ES-I3 (cell line): ENCODE results near the gene NEK7.
"Not testable (repeated sequence)": the region's sequence is repeated elsewhere in the genome, so short reads cannot be mapped to it uniquely, and the experiment has no call there.

Experiments
- H3K36me3 ChIP-seq: 2 replicates; pipeline ENCODE4 v1.6.1; 2013; ENCODE audit warnings: mild to moderate bottlenecking, low read length, control low read depth, moderate library complexity; ENCODE audit not compliant: insufficient read depth
- H3K4me1 ChIP-seq: 2 replicates; pipeline ENCODE4 v1.6.1; 2013; ENCODE audit warnings: mild to moderate bottlenecking, control low read depth, low read length; ENCODE audit not compliant: insufficient read depth
- H3K9ac ChIP-seq: 2 replicates; pipeline ENCODE4 v1.6.1; 2013; ENCODE audit warnings: low read depth, mild to moderate bottlenecking, low read length, moderate library complexity
- H3K9me3 ChIP-seq: 2 replicates; pipeline ENCODE4 v1.6.1; 2013; ENCODE audit warnings: mild to moderate bottlenecking, low read length, moderate library complexity; ENCODE audit not compliant: control insufficient read depth, insufficient read depth

The NEK7 gene

DNA sequence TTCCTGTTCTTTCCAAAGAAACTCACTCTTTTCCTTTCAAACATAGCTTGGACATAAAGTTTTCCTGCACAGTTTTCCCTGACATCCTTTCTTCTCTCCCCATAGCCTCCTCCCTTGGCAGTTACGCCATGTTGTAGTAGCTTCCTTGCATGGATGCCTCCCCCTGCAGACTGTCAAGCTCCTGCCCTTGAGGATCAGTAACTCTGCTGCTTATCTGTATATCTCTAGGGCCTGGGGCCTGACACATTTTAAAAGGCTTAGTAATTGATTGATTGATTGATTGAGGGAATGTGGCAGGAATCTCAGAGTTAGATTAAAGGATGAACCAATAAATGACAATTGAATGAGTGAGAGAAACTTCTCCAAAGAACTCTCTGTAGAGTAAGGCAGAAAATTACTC is 143.7 kb downstream of the NEK7 start:
- Histone ChIP-seq H3K9ac (no peak overlapping the region), H3K36me3 (no peaks in the 10 kb centered on the region), H3K9me3 (no peaks in the 10 kb centered on the region), H3K4me1 (no peaks in the 10 kb centered on the region)

DNA sequence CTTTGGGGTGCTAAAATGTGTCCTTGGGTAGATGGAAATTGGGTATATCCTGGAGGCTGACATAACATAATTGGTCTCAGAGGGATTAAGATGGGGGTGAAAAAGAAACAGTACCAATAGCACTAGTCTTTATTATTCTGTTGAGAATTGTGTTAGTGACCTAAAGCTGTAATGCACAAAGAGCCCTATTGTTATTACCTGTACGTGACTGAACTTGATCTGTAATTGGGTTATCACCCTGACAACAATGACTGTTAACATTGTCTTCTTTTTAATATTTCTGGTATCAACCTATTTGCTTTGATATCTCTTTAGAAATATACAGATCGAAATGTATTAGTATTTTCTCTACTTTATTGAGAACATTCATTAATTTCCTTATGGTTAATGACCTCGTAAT is 147.6 kb downstream of the NEK7 start:
- Histone ChIP-seq H3K9me3 (no peaks in the 10 kb centered on the region), H3K9ac (no peak overlapping the region), H3K36me3 (no peaks in the 10 kb centered on the region), H3K4me1 (no peaks in the 10 kb centered on the region)

GRCh38 chr1:198314817-198315216 is 158.0 kb downstream of the NEK7 start:
- H3K36me3 ChIP-seq, H3K9me3 ChIP-seq: not testable (repeated sequence)
- Histone ChIP-seq H3K9ac (0 out of 2 replicates have a peak overlapping the region, but pooled peaks have one; percentile 16), H3K4me1 (peaks cover 12% of the 10 kb centered on the region; the same call in 1 of the 2 replicates)

GRCh38 chr1:198315331-198315730 is 158.5 kb downstream of the NEK7 start:
- not testable (repeated sequence) for H3K9ac ChIP-seq, H3K36me3 ChIP-seq, H3K9me3 ChIP-seq
- H3K4me1 ChIP-seq, result peaks cover 12% of the 10 kb centered on the region; the same call in 1 of the 2 replicates

- Histone ChIP-seq H3K9me3 (no peaks in the 10 kb centered on the region), H3K4me1 (peaks cover 16% of the 10 kb centered on the region; the same call in 1 of the 2 replicates), H3K36me3 (no peaks in the 10 kb centered on the region), H3K9ac (no peak overlapping the region)
Measured at GRCh38 chr1:198316546-198317100, 159.8 kb downstream of the NEK7 start.

DNA sequence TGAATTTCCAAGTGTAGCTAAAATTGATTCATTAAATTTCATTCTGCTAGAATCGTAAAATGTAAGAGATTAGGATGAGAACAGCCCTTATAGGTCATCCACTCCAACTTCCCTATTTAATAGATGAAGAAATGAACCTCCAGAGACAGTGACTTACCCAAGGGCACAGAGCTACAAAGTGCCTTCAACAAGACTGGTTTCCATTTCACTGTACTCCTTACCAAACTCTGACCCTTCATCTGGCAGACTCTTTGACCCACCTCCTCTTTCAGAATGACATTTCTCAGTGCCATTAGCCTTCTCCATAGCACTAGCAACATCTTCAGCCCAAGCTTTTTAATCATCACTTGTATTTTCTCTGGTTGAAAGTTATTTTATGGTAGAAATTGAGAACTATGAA is 161.3 kb downstream of the NEK7 start:
- Histone ChIP-seq H3K9ac (no peak overlapping the region), H3K4me1 (peaks cover 16% of the 10 kb centered on the region; the same call in 1 of the 2 replicates), H3K36me3 (no peaks in the 10 kb centered on the region), H3K9me3 (no peaks in the 10 kb centered on the region)

GRCh38 chr1:198320759-198321158 is 164.0 kb downstream of the NEK7 start:
- no peak overlapping the region for H3K9ac ChIP-seq
- no peaks in the 10 kb centered on the region for H3K36me3 ChIP-seq
- peaks cover 13% of the 10 kb centered on the region; the same call in 1 of the 2 replicates for H3K4me1 ChIP-seq
- H3K9me3 ChIP-seq, result no peaks in the 10 kb centered on the region

DNA sequence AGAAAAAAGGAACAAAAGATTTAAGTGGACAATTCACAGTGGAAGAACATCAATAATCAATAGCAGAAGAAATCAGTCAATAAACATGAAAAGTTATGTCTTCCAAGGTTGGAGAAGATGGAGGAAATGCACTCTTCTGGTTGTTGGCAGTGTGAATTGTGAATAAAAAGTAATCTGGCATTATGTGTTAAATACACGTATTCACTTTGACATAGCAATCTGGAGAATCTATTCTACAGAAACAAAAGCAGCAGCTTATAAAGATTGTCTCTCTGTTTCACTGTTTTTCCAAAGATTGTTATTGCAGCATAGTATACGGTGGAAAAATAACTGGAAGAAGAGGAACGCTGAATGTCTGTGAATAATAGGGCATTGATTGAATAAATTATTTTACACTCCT is 169.4 kb downstream of the NEK7 start:
- no peaks in the 10 kb centered on the region for H3K9me3 ChIP-seq
- no peak overlapping the region for H3K9ac ChIP-seq
- no peaks in the 10 kb centered on the region for H3K36me3 ChIP-seq
- H3K4me1 ChIP-seq, result no peaks in the 10 kb centered on the region

- H3K4me1 ChIP-seq, result no peaks in the 10 kb centered on the region
- H3K9ac ChIP-seq, result no peak overlapping the region
- no peaks in the 10 kb centered on the region for H3K36me3 ChIP-seq
- no peaks in the 10 kb centered on the region for H3K9me3 ChIP-seq
Measured at GRCh38 chr1:198326915-198327314, 170.1 kb downstream of the NEK7 start.

DNA sequence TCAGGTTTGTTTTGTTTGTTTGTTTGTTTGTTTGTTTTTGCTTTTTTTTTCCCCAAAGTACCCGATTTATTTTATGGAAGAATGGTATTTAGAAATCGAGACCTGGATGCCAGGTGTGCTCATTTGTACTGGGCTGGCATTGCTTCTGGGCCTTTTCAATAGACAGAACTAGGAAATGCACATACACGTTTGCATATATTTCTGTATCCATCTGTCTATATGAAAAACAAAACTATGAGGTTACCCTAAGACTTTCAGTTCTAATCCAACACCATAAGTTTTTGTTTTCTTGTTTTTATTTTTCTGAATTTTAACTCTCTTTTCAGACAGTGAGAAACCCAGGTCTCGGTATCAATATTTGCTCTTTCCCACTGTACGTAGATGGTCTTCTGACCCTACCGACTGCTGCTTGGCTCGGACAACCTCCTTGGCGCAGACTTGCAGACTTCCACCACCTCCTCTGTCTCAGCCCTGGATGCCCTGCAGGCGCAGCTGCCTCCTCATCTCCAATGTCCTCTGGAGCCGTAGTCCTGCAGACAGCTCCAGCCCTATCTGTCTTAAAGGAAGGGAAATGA is 171.7 kb downstream of the NEK7 start:
- no peaks in the 10 kb centered on the region for H3K36me3 ChIP-seq
- no peak overlapping the region for H3K9ac ChIP-seq
- H3K9me3 ChIP-seq, result no peaks in the 10 kb centered on the region
- H3K4me1 ChIP-seq, result no peaks in the 10 kb centered on the region

GRCh38 chr1:198330982-198331615 is 174.3 kb downstream of the NEK7 start:
- Histone ChIP-seq H3K4me1 (no peaks in the 10 kb centered on the region), H3K9ac (no peak overlapping the region), H3K9me3 (no peaks in the 10 kb centered on the region), H3K36me3 (no peaks in the 10 kb centered on the region)

- H3K36me3 ChIP-seq, result no peaks in the 10 kb centered on the region
- no peaks in the 10 kb centered on the region for H3K9me3 ChIP-seq
- no peaks in the 10 kb centered on the region for H3K4me1 ChIP-seq
- no peak overlapping the region for H3K9ac ChIP-seq
Measured at GRCh38 chr1:198333744-198334143, 176.9 kb downstream of the NEK7 start.

DNA sequence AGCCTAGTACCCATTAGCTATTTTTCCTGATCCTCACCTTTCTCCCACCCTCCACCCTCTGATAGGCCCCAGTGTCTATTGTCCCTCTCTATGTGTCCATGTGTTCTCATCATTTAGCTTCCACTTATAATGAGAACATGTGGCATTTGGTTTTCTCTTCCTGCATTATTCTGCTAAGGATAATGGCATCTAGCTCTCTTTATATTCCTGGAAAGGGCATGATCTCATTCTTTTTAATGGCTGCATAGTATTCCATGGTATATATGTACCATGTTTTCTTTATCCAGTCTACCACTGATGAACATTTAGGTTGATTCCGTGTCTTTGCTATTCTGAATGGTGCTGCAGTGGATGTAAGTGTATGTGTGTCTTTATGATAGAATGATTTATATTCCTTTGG is 178.9 kb downstream of the NEK7 start:
- Histone ChIP-seq H3K9ac (no peak overlapping the region), H3K4me1 (no peaks in the 10 kb centered on the region), H3K9me3 (no peaks in the 10 kb centered on the region), H3K36me3 (no peaks in the 10 kb centered on the region)

DNA sequence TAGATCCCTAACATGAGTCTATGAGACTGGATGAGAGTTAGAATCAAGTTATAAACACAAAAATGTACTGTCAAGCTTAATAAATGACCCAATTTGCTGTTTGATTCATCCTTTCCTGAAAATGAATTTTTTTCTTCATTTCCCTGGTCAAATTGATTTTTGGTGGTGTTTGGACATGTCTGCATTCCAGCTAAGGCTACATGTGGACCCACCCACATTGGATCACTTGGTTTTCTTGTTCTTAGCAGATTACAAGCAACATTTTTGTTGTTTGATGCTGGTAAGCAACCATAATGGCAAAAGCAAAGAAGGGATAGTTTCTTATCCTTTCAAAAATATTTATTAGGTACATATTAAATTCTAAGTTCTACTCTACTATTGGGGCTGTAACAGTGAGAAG is 181.1 kb downstream of the NEK7 start:
- no peaks in the 10 kb centered on the region for H3K4me1 ChIP-seq
- H3K9ac ChIP-seq, result no peak overlapping the region
- H3K36me3 ChIP-seq, result no peaks in the 10 kb centered on the region
- no peaks in the 10 kb centered on the region for H3K9me3 ChIP-seq

- Histone ChIP-seq H3K9me3 (no peaks in the 10 kb centered on the region), H3K9ac (no peak overlapping the region), H3K4me1 (no peaks in the 10 kb centered on the region), H3K36me3 (no peaks in the 10 kb centered on the region)
Measured at GRCh38 chr1:198340139-198340538, 183.3 kb downstream of the NEK7 start.
